Upper lobe of left lung (tissue), 4 donors: ENCODE measurements around the gene POLR2M.

Source experiments
- CTCF ChIP-seq, 6 experiments: fragments of 450-650 bp in 4 of 6; fragments of 200-600 bp in 2 of 6; sonication (generic) in 2 of 6; IDR thresholded peaks; one replicate each; pipeline ENCODE4 v1.5.1; 2016 to 2019; ENCODE audit warnings: antibody characterized with exemption in 6 of 6
- EP300 ChIP-seq, 4 donors: sonication (generic); formaldehyde crosslinking; IDR thresholded peaks; one replicate each; pipeline ENCODE4 v1.5.1; 2017; ENCODE audit warnings: antibody characterized with exemption in 4 of 4, control low read depth in 2 of 4
- POLR2A ChIP-seq, 4 donors: fragments of 450-650 bp; IDR thresholded peaks; one replicate each; pipeline ENCODE4 v1.5.1; 2016 to 2017; ENCODE audit warnings: antibody characterized with exemption in 4 of 4, mild to moderate bottlenecking in 2 of 4
- POLR2AphosphoS5 ChIP-seq, 2 donors: sonication (generic); formaldehyde crosslinking; IDR thresholded peaks; one replicate each; pipeline ENCODE4 v1.5.1; 2017; ENCODE audit warnings: antibody characterized with exemption in 2 of 2

- TF ChIP-seq POLR2AphosphoS5 (IDR thresholded peaks at IDR 0.05) (no peak), CTCF (IDR thresholded peaks at IDR 0.05) (no peak), EP300 (IDR thresholded peaks at IDR 0.05) (no peak), POLR2A (IDR thresholded peaks at IDR 0.05) (no peak)
These were observed 40.6 kb upstream of the POLR2M start for GRCh38 chr15:57665939-57666338.
